AG04449 (cell line): Measurements from ENCODE around the gene NLRP6.

Source experiments
- CTCF ChIA-PET: fragments of 350-600 bp; formaldehyde crosslinking; extraction: SDS; loops from one replicate; lab custom pipeline; 2021; ENCODE audit warnings: antibody characterized with exemption; lab: Yijun Ruan, JAX
- POLR2A ChIA-PET: fragments of 400-600, 350-600 bp; formaldehyde crosslinking; extraction: SDS; loops from one replicate; lab custom pipeline; 2020; ENCODE audit warnings: antibody characterized with exemption, inconsistent platforms; lab: Yijun Ruan, JAX
- DNase-seq: peaks from one replicate; pipeline ENCODE4 v3.0.0-alpha.2; 2010; ENCODE audit warnings: low read depth, low spot score
- H3K4me3 ChIP-seq: 2 replicates; pipeline ENCODE4 v1.5.1; 2011; ENCODE audit warnings: low read depth, mild to moderate bottlenecking, control low read depth, low read length
- CTCF ChIP-seq: IDR thresholded peaks from one replicate; pipeline ENCODE4 v1.5.1; 2011; ENCODE audit warnings: mild to moderate bottlenecking, moderate library complexity, low read length, control low read depth, inconsistent platforms; ENCODE audit not compliant: insufficient read depth; ENCODE audit errors: missing control alignments

NLRP6 gene

GRCh38 chr11:334264-334994, 56.2 kb downstream of the NLRP6 start:
- H3K4me3 ChIP-seq: no peak overlapping the region
- TF ChIP-seq CTCF: no peak
- DNase-seq: no peak
- ChIA-PET POLR2A (no interaction called here), CTCF (interaction anchor here (0.8 kb wide), 1 partner anchor 17 kb away, joined by 3 read pairs; no protein-coding TSS in a partner anchor)
